Endodermal cell (in vitro differentiated cells): Measurements from ENCODE around the gene FBXL7. TPM values are rescaled to one million over a fixed set of nuclear protein-coding genes. Genes with fewer than 3 reads are reported as not detected.

Source experiments
- DNase-seq: peaks from one replicate; pipeline ENCODE4 v3.0.0-alpha.2; 2017
- H3K27ac ChIP-seq: 2 replicates; pipeline ENCODE4 v1.5.1; 2013; ENCODE audit warnings: mild to moderate bottlenecking, low read depth, low read length, moderate library complexity
- H3K27me3 ChIP-seq: 2 replicates; pipeline ENCODE4 v1.6.1; 2013; ENCODE audit warnings: mild to moderate bottlenecking, low read length, moderate library complexity; ENCODE audit not compliant: insufficient read depth, control insufficient read depth, poor library complexity, severe bottlenecking
- H3K36me3 ChIP-seq: 2 replicates; pipeline ENCODE4 v1.7.0; 2013; ENCODE audit warnings: mild to moderate bottlenecking, low read length, moderate library complexity; ENCODE audit not compliant: control insufficient read depth, insufficient read depth
- H3K4me1 ChIP-seq: one replicate; pipeline ENCODE4 v1.7.0; 2013; ENCODE audit warnings: low read length; ENCODE audit not compliant: control insufficient read depth, insufficient read depth
- H3K4me3 ChIP-seq: 2 replicates; pipeline ENCODE4 v1.5.1; 2013; ENCODE audit warnings: mild to moderate bottlenecking, low read length, moderate library complexity
- H3K9ac ChIP-seq: 2 replicates; pipeline ENCODE4 v1.6.1; 2013; ENCODE audit warnings: mild to moderate bottlenecking, low read length, moderate library complexity; ENCODE audit not compliant: poor library complexity, severe bottlenecking; ENCODE audit errors: extremely low read depth
- H3K9me3 ChIP-seq: 2 replicates; pipeline ENCODE4 v1.6.1; 2013; ENCODE audit warnings: mild to moderate bottlenecking, low read length, moderate library complexity; ENCODE audit not compliant: control insufficient read depth
- H3K27ac Mint-ChIP-seq: 2 replicates; pipeline ENCODE4 v1.8.0; 2020; ENCODE audit warnings: mixed read lengths
- H3K27me3 Mint-ChIP-seq: 2 replicates; pipeline ENCODE4 v1.8.0; 2021; ENCODE audit warnings: mild to moderate bottlenecking, mixed read lengths; ENCODE audit not compliant: insufficient read depth
- H3K36me3 Mint-ChIP-seq: 2 replicates; pipeline ENCODE4 v1.8.0; 2020; ENCODE audit warnings: low read depth, mixed read lengths
- H3K4me1 Mint-ChIP-seq: 2 replicates; pipeline ENCODE4 v1.8.0; 2020; ENCODE audit warnings: mixed read lengths
- H3K4me3 Mint-ChIP-seq: 2 replicates; pipeline ENCODE4 v1.8.0; 2020; ENCODE audit warnings: mild to moderate bottlenecking, moderate library complexity, mixed read lengths
- H3K9me3 Mint-ChIP-seq: 2 replicates; pipeline ENCODE4 v1.8.0; 2020; ENCODE audit warnings: mild to moderate bottlenecking, mixed read lengths
- WGBS, 2 experiments: methylation state at CpG; one replicate each; pipeline versions ENCODE4 v1.1.5 to v1.1.7; 2013; ENCODE audit warnings: missing lambda C conversion rate in 2 of 2, mixed read lengths in 1 of 2; ENCODE audit not compliant: insufficient coverage in 1 of 2, insufficient read length in 1 of 2; 5-methylcytosine and 5-hydroxymethylcytosine counted together
- total RNA-seq, 2 donors: library from RNA; stranded (reverse); fragmentation: NEBNext Ultra II Directional in 1 of 2; extraction: Animal tissue kit (Norgen Biotek cat#: 25700) in 1 of 2; gene quantifications; 2 replicates in 1 of 2; 3 replicates in 1 of 2; pipeline ENCODE4 v1.2.1, GENCODE V29; 2021
- TF ChIP-seq, protein P1 (sequence below): fragments of 200-600 bp; sonication (generic); conservative IDR thresholded peaks from 2 replicates; pipeline ENCODE4 v1.5.0; 2021; ENCODE audit warnings: antibody characterized with exemption, mild to moderate bottlenecking

The FBXL7 gene
- total RNA-seq, 2 donors from 2014 or later: 12.9 to 13.2 TPM

DNA sequence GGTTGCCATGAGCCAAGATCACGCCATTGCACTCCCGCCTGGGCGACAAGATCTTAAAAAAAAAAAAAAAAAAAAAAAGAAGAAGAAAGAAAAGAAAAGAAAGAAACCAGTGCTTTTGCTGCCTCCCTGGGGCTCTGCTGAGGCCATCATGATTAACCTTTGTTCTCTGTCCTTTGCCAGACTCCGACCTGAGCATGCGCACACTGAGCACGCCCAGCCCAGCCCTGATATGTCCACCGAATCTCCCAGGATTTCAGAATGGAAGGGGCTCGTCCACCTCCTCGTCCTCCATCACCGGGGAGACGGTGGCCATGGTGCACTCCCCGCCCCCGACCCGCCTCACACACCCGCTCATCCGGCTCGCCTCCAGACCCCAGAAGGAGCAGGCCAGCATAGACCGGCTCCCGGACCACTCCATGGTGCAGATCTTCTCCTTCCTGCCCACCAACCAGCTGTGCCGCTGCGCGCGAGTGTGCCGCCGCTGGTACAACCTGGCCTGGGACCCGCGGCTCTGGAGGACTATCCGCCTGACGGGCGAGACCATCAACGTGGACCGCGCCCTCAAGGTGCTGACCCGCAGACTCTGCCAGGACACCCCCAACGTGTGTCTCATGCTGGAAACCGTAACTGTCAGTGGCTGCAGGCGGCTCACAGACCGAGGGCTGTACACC is 427.9 kb downstream of the FBXL7 start:
- Mint-ChIP-seq H3K9me3 (no peaks in the 10 kb centered on the region), H3K4me3 (no peak overlapping the region), H3K4me1 (peaks cover 13% of the 10 kb centered on the region), H3K27ac (no peak overlapping the region), H3K27me3 (no peaks in the 10 kb centered on the region), H3K36me3 (peaks cover 4% of the 10 kb centered on the region)
- no peak for DNase-seq
- no peaks in the 10 kb centered on the region for H3K27me3 ChIP-seq
- H3K9ac ChIP-seq: no peak overlapping the region
- no peaks in the 10 kb centered on the region for H3K9me3 ChIP-seq
- H3K4me1 ChIP-seq: no peaks in the 10 kb centered on the region
- H3K27ac ChIP-seq: no peak overlapping the region
- 94 to 96% methylated on average over 22 to 37 of the region's 38 CpGs for WGBS, 2 experiments
- no peak overlapping the region for H3K4me3 ChIP-seq
- H3K36me3 ChIP-seq: no peaks in the 10 kb centered on the region
- TF ChIP-seq, protein P1, sequence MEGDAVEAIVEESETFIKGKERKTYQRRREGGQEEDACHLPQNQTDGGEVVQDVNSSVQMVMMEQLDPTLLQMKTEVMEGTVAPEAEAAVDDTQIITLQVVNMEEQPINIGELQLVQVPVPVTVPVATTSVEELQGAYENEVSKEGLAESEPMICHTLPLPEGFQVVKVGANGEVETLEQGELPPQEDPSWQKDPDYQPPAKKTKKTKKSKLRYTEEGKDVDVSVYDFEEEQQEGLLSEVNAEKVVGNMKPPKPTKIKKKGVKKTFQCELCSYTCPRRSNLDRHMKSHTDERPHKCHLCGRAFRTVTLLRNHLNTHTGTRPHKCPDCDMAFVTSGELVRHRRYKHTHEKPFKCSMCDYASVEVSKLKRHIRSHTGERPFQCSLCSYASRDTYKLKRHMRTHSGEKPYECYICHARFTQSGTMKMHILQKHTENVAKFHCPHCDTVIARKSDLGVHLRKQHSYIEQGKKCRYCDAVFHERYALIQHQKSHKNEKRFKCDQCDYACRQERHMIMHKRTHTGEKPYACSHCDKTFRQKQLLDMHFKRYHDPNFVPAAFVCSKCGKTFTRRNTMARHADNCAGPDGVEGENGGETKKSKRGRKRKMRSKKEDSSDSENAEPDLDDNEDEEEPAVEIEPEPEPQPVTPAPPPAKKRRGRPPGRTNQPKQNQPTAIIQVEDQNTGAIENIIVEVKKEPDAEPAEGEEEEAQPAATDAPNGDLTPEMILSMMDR: no peak

DNA sequence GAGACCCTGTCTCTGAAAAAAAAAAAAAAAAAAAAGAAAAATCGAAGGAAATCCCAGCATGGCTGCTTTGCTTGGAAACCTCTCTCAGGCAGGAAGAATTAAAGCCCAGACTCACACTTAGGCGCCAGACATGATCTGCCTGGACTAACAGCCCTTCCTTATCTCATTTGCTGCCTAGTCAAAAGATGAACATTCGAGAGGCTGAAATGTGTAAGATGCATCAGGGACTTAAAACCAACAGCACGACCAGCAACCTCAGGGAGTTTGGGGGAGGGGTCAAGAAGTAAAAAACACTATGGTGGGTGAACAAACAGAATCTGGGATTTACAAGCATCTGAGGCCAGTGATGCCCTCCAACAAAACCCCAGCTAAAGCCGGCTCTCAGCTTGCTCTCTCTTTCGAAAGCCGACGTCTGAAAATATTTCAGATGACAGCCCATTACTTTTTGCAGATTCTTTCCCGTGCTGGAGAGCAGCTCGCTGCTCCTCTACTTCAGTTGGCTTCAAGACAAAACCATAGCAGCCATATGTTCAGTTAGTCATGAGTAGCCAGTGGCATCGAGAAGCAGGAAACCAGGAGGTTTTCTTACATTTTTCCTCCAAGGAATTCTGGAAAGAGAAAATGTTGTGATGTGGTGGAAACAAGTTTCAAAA is 429.8 kb downstream of the FBXL7 start:
- TF ChIP-seq, protein P1: no peak
- no peaks in the 10 kb centered on the region for H3K9me3 ChIP-seq
- no peaks in the 10 kb centered on the region for H3K36me3 ChIP-seq
- peaks cover 4% of the 10 kb centered on the region for H3K36me3 Mint-ChIP-seq
- H3K9me3 Mint-ChIP-seq: no peaks in the 10 kb centered on the region
- 80 to 90% methylated on average over 7 to 10 of the region's 11 CpGs for WGBS, 2 experiments
- DNase-seq: no peak
- H3K4me1 ChIP-seq: no peaks in the 10 kb centered on the region
- H3K4me3 Mint-ChIP-seq: no peak overlapping the region
- peak overlapping the region; percentile 12 for H3K27ac Mint-ChIP-seq
- no peak overlapping the region for H3K27ac ChIP-seq
- no peak overlapping the region for H3K4me3 ChIP-seq
- H3K9ac ChIP-seq: no peak overlapping the region
- H3K27me3 ChIP-seq: no peaks in the 10 kb centered on the region
- H3K27me3 Mint-ChIP-seq: no peaks in the 10 kb centered on the region
- H3K4me1 Mint-ChIP-seq: peaks cover 21% of the 10 kb centered on the region

DNA sequence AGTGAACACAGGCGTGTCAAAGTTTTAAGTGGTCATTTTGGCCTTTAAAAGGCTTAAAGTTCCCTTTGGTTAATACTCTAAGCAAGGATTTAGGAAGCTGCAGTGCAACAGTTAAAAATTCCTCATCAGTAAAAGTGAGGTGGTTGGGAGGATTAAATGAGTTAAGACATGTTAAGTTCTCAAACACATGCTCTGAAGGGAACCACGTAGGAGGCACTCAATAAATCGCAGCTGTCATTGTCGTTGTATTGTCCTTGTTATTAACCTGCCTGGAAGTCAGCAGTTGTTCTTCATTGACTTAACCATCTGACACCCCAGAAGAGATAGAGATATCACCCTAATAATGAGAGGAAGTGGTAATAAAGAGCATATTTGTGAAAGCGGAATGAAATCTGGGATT is 432.1 kb downstream of the FBXL7 start:
- Mint-ChIP-seq H3K4me3 (no peak overlapping the region), H3K36me3 (peaks cover 16% of the 10 kb centered on the region)
- TF ChIP-seq, protein P1: no peak

More for the DNA sequence above, 432.1 kb downstream of the FBXL7 start:
- no peaks in the 10 kb centered on the region for H3K9me3 ChIP-seq
- no peaks in the 10 kb centered on the region for H3K27me3 Mint-ChIP-seq
- H3K4me3 ChIP-seq: no peak overlapping the region
- peaks cover 20% of the 10 kb centered on the region for H3K4me1 Mint-ChIP-seq
- H3K27ac Mint-ChIP-seq: no peak overlapping the region
- peaks cover 6% of the 10 kb centered on the region for H3K36me3 ChIP-seq
- H3K4me1 ChIP-seq: no peaks in the 10 kb centered on the region
- 88 to 100% methylated on average over 2 to 5 of the region's 5 CpGs for WGBS, 2 experiments
- no peak for DNase-seq
- no peaks in the 10 kb centered on the region for H3K27me3 ChIP-seq
- H3K27ac ChIP-seq: no peak overlapping the region
- H3K9ac ChIP-seq: no peak overlapping the region
- no peaks in the 10 kb centered on the region for H3K9me3 Mint-ChIP-seq
